T-cell (primary cell): ENCODE results near the gene THOP1. TPM values are rescaled to one million over a fixed set of nuclear protein-coding genes. Genes with fewer than 3 reads are reported as not detected.

Source experiments
- ATAC-seq, 4 experiments: fragments of 200-7000 bp in 3 of 4; fragments of 150-1000 bp in 1 of 4; cut with Tn5 transposase; replicated peaks in 1 of 4; 1 replicate in 3 of 4; 2 replicates in 1 of 4; pipeline ENCODE4 v1.10.0; 2021; ENCODE audit warnings: moderate library complexity in 3 of 4, mild to moderate bottlenecking in 2 of 4, moderate number of reproducible peaks in 1 of 4
- CTCF ChIA-PET, 2 donors: fragments of 300-600 bp; sonication (Branson Sonifier 250); formaldehyde crosslinking; loops; one replicate each; lab custom pipeline; 2022; ENCODE audit warnings: antibody characterized with exemption in 2 of 2; lab: Charles Lee
- POLR2A ChIA-PET, 2 donors: fragments of 300-600 bp; sonication (Branson Sonifier 250); formaldehyde crosslinking; loops; one replicate each; lab custom pipeline; 2022; ENCODE audit warnings: antibody characterized with exemption in 2 of 2; lab: Charles Lee
- DNase-seq, 35 experiments: peaks; one replicate each; pipeline versions ENCODE4 v3.0.0 to v3.0.0-alpha.2; 2013 to 2023
- H3K27ac ChIP-seq: one replicate; pipeline ENCODE4 v1.5.1; 2013; ENCODE audit warnings: low read length
- H3K27me3 ChIP-seq, 2 experiments: replicated peaks in 1 of 2; 1 replicate in 1 of 2; 2 replicates in 1 of 2; pipeline versions ENCODE4 v1.6.1 to v1.7.0; 2013; ENCODE audit warnings: low read length in 1 of 2, mixed read lengths in 1 of 2; ENCODE audit not compliant: control insufficient read depth in 2 of 2, insufficient read depth in 2 of 2; ENCODE audit errors: extremely low read depth in 1 of 2
- H3K36me3 ChIP-seq, 2 donors: 1 replicate in 1 of 2; 2 replicates in 1 of 2; pipeline versions ENCODE4 v1.6.1 to v1.7.0; 2013; ENCODE audit warnings: low read length in 1 of 2; ENCODE audit not compliant: control insufficient read depth in 2 of 2, insufficient read depth in 1 of 2; ENCODE audit errors: extremely low read depth in 1 of 2
- H3K4me1 ChIP-seq, 2 experiments: 1 replicate in 1 of 2; 2 replicates in 1 of 2; pipeline versions ENCODE4 v1.6.1 to v1.7.0; 2013; ENCODE audit warnings: low read length in 2 of 2, mixed read lengths in 1 of 2; ENCODE audit not compliant: insufficient read depth in 2 of 2, control insufficient read depth in 1 of 2; ENCODE audit errors: extremely low read depth in 1 of 2
- H3K4me3 ChIP-seq, 2 donors: 1 replicate in 1 of 2; 2 replicates in 1 of 2; pipeline versions ENCODE4 v1.5.1 to v1.7.0; 2013; ENCODE audit warnings: mild to moderate bottlenecking in 2 of 2, low read length in 1 of 2, moderate library complexity in 1 of 2; ENCODE audit not compliant: control insufficient read depth in 1 of 2; ENCODE audit errors: extremely low read depth in 1 of 2
- H3K9me3 ChIP-seq: 2 replicates; pipeline ENCODE4 v1.7.0; 2013
- H3K27ac Mint-ChIP-seq, 2 donors: one replicate each; pipeline ENCODE4 v1.8.0; 2020 to 2021; ENCODE audit warnings: mild to moderate bottlenecking in 2 of 2, mixed read lengths in 2 of 2
- H3K27me3 Mint-ChIP-seq, 2 donors: one replicate each; pipeline ENCODE4 v1.8.0; 2021 to 2022; ENCODE audit warnings: mixed read lengths in 2 of 2
- H3K36me3 Mint-ChIP-seq: one replicate; pipeline ENCODE4 v1.8.0; 2021; ENCODE audit warnings: mixed read lengths
- H3K4me1 Mint-ChIP-seq, 3 donors: one replicate each; pipeline ENCODE4 v1.8.0; 2020 to 2022; ENCODE audit warnings: mixed read lengths in 3 of 3, mild to moderate bottlenecking in 1 of 3
- H3K4me3 Mint-ChIP-seq, 3 donors: one replicate each; pipeline ENCODE4 v1.8.0; 2020 to 2022; ENCODE audit warnings: mild to moderate bottlenecking in 3 of 3, mixed read lengths in 3 of 3, moderate library complexity in 3 of 3
- H3K9me3 Mint-ChIP-seq, 3 donors: one replicate each; pipeline ENCODE4 v1.8.0; 2020 to 2022; ENCODE audit warnings: mixed read lengths in 3 of 3
- whole genome bisulfite sequencing: methylation state at CpG from one replicate; pipeline ENCODE4 v1.1.5; 2013; ENCODE audit warnings: missing lambda C conversion rate; ENCODE audit not compliant: insufficient coverage; 5-methylcytosine and 5-hydroxymethylcytosine counted together
- total RNA-seq, 35 experiments: library from RNA in 6 of 35; stranded (reverse) in 6 of 35; fragments of 120-200 nt in 1 of 35; gene quantifications; one replicate each; pipeline versions ENCODE4 v1.2.1 to v1.2.4 and lab custom pipeline; 2013 to 2026

Gene THOP1
- total RNA-seq, 5 donors from 2014 or later (not counting 1 experiment from before 2014, with no cell fraction given) = 30.8 to 46.6 (median 41.9) TPM

DNA sequence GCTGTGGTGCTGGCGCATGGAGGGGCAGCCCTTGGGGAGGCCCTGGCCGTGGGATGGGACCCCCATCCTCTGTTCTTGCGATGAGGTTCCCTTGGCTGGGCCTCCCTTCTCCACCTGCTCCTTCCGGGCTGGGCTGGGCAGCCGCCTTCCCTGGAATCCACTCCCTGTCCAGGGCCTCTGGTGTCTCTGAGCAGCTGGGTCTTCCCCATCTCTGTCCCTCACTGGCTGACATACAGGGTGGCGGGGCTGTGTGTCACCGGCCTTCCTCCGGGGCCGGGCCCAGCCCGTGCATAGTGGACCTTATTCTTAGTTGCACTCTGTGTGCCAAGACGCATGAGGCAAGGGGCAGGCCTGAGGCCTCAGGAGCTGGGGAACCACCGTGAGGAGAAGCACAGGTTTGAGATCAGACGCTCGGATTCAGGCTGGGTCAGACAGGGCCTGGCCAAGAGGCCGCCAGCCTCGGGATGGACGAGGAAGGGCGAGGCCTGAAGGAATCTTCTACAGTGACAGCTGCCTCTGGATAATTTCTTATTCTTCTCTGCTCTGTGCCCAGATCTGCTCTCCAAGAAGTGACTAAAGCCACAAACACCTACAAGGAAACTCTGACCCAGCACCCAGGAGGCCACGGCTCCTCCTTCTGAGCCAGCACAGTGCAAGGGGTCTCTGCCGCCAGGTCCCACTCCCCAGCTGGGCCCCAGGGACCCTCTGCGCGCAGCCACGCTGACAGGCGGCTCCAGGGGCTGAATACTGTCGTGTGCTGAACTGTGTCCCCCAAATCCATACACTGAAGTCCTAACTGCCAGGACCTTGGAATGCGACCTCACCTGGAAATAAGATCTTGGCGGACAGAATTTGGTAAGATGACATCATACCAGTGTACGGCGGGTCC lies 13.3 kb upstream of the THOP1 start:
- Mint-ChIP-seq H3K36me3 (peaks cover 5% of the 10 kb centered on the region), H3K27ac (no peak overlapping the region), H3K9me3 (no peaks in the 10 kb centered on the region), H3K27me3 (no peaks in the 10 kb centered on the region), H3K4me1 (peaks cover 27 to 36% (median 34%) of the 10 kb centered on the region in 3 donors), H3K4me3 (peak overlapping the region in 1 of 3 donors; percentile 32)
- no peak for ATAC-seq
- H3K4me3 ChIP-seq = no peak overlapping the region
- DNase-seq = no peak
- ChIA-PET CTCF (interaction anchor here in 1 of 2 donors (0.5 kb wide), 1 partner anchor 682 kb away, joined by 3 read pairs; no protein-coding TSS in a partner anchor), POLR2A (no interaction called here)
- no peak overlapping the region for H3K27ac ChIP-seq
- H3K27me3 ChIP-seq = no peaks in the 10 kb centered on the region
- H3K4me1 ChIP-seq = peaks cover 6 to 31% of the 10 kb centered on the region in 2 experiments
- peaks cover 15 to 21% of the 10 kb centered on the region in 2 donors for H3K36me3 ChIP-seq
- H3K9me3 ChIP-seq = no peaks in the 10 kb centered on the region
- WGBS = 94% methylated on average over 15 of the region's 29 CpGs

DNA sequence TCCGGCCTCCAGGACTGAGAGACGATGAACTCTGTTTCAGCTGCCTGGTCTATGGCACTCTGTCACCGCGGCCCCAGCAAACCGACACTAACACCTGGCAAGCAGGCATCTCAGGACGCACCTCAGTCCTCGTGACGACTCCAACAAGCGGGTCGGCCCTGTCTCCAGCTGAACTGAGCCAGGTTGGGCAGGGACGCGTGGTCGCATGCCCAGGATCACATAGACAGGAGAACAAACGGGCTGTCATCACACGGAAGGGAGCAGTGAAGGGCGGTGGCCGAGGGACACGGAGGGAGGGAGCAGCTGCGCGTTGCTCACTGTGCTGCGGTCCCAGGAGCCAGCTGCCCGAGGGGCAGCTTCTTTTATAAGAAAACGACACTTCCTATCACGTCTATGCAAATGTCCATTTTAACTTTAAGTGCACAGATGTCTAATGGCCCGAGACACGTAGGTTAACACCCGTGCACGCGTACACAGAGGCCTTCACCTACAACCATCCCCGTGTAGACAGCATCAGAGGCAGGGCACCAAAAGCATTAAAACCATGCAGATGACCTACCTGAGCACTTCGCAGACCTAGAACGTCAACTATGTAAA lies 11.1 kb upstream of the THOP1 start:
- CTCF ChIA-PET = no interaction called here
- ATAC-seq = no peak

DNA sequence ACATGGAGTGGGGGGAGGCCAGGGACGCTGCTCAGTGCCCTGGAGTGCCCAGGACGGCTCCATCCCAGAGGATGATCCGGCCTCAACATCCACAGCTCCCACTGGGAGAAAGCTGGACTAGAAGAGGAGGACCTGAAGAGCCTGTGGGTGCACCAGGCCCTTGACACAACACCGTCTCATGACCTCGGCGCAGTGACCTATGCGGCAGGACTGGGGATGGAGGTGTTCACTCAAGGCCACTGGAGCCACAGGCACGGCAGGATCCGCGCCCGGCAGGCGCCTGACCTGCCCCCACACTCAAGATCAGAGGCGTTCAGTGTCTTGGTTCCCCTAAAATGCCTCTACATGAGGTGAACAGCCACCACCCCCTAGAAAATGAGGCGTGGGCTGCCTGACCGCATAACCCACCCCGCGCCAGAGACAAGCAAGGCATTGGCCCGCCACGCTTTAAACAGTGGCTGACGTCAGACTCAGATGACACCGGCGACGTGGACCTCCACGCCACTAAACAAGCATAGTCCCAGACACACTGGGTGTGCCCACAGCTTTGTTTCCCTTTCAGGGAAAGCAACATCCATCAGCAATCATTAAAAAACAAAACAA lies 10.2 kb upstream of the THOP1 start:
- Mint-ChIP-seq H3K36me3 (peaks cover 5% of the 10 kb centered on the region), H3K4me1 (peaks cover 41 to 44% (median 43%) of the 10 kb centered on the region in 3 donors), H3K27ac (peak overlapping the region; percentile 96 to 97), H3K9me3 (no peaks in the 10 kb centered on the region), H3K27me3 (no peaks in the 10 kb centered on the region), H3K4me3 (peak overlapping the region; percentile 79 to 86 (median 81))
- WGBS = 82% methylated on average over 21 of the region's 24 CpGs
- POLR2A ChIA-PET = interaction anchor here in 1 of 2 donors (1.0 kb wide), 1 partner anchor 30 kb away, joined by 15 read pairs; no protein-coding TSS in a partner anchor
- Histone ChIP-seq H3K27me3 (no peaks in the 10 kb centered on the region), H3K36me3 (peaks cover 7% of the 10 kb centered on the region in 2 donors), H3K9me3 (no peaks in the 10 kb centered on the region), H3K4me1 (peaks cover 6 to 29% of the 10 kb centered on the region in 2 experiments), H3K4me3 (no peak overlapping the region), H3K27ac (peak overlapping the region; percentile 80)
- peak in 1 of 4 experiments; percentile 45 for ATAC-seq
- DNase-seq = peak in 2 of 35 experiments; percentile 11 to 22
- CTCF ChIA-PET = interaction anchor here in 1 of 2 donors (1.0 to 1.3 kb wide), 2 partner anchors 66 to 127 kb away, joined by 3 to 4 read pairs; partner anchors contain the start of gene ZNF555

More for the DNA sequence above, 11.1 kb upstream of the THOP1 start:
- Histone ChIP-seq H3K36me3 (peaks cover 6 to 9% of the 10 kb centered on the region in 2 donors), H3K4me3 (no peak overlapping the region), H3K4me1 (peaks cover 6 to 31% of the 10 kb centered on the region in 2 experiments), H3K27me3 (no peaks in the 10 kb centered on the region), H3K27ac (no peak overlapping the region), H3K9me3 (no peaks in the 10 kb centered on the region)
- H3K27ac Mint-ChIP-seq = peak overlapping the region in 1 of 2 donors; percentile 8
- H3K9me3 Mint-ChIP-seq = no peaks in the 10 kb centered on the region
- no peaks in the 10 kb centered on the region for H3K27me3 Mint-ChIP-seq
- POLR2A ChIA-PET = no interaction called here
- H3K4me1 Mint-ChIP-seq = peaks cover 39 to 42% (median 41%) of the 10 kb centered on the region in 3 donors
- peaks cover 5% of the 10 kb centered on the region for H3K36me3 Mint-ChIP-seq
- no peak for DNase-seq
- WGBS = 92% methylated on average over 28 of the region's 32 CpGs
- H3K4me3 Mint-ChIP-seq = no peak overlapping the region

DNA sequence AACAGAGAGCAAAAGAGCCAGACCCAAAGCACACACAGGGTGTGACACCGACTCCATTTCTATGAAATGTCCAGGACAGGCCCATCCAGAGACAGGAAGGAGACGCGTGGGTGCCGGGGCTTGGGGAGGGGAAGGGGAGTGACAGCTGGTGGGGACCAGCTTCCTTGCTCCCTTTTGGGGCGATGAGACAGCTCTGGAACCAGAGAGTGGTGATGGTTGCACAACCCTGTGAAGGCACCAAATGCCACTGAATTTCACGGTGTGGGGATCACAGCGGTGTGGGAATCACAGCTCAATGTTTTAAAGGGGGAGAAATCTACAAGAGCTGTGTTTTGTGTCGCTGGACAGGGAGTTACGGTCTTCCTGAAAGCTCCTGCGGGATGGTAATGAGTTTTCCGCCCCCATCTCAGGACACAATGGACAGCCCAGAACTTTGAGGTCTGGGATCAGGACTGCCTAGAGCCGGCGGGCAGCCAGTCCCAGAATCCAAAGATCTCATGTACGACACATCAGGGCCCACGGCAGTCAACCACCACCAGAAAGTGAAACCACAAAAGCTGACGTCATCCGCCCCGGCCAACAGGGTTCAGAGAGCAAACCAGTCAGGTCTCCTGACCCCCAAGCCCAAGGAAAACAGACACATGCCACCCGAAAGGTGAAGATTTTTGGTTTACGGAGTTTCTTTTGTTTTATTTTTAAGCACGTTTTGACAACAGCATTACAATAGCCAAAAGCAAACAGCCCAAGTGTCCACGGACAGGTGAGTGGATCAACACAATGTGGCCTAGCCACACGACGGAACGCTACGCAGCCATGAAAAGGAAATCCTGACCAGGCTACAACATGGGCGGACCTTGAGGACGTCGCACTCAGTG lies 9.5 kb upstream of the THOP1 start:
- H3K4me1 ChIP-seq = peaks cover 6 to 32% of the 10 kb centered on the region in 2 experiments
- POLR2A ChIA-PET = interaction anchor here in 1 of 2 donors (1.0 kb wide), 1 partner anchor 31 kb away, joined by 15 read pairs; no protein-coding TSS in a partner anchor
- Mint-ChIP-seq H3K27me3 (no peaks in the 10 kb centered on the region), H3K4me3 (peak overlapping the region; percentile 79 to 86 (median 81)), H3K27ac (peak overlapping the region; percentile 96 to 97), H3K9me3 (no peaks in the 10 kb centered on the region), H3K4me1 (peaks cover 48 to 51% (median 50%) of the 10 kb centered on the region in 3 donors), H3K36me3 (peaks cover 5% of the 10 kb centered on the region)
- no peaks in the 10 kb centered on the region for H3K27me3 ChIP-seq
- peak overlapping the region; percentile 80 for H3K27ac ChIP-seq
- H3K4me3 ChIP-seq = peak overlapping the region; percentile 25 to 40
- no peaks in the 10 kb centered on the region for H3K9me3 ChIP-seq
- CTCF ChIA-PET = interaction anchor here in 1 of 2 donors (0.7 to 1.3 kb wide), 3 partner anchors 65 to 127 kb away, joined by 3 to 4 read pairs (median 3); partner anchors contain the start of genes ZNF555 and ZNF57
- 39% methylated on average over 21 of the region's 29 CpGs for WGBS
- ATAC-seq = peak; percentile 59 to 83 (median 76)
- peaks cover 2 to 4% of the 10 kb centered on the region in 2 donors for H3K36me3 ChIP-seq
- DNase-seq = peak; percentile 11 to 79 (median 56)

- H3K4me3 Mint-ChIP-seq = no peak overlapping the region
- no peak overlapping the region for H3K27ac Mint-ChIP-seq
- peaks cover 0 to 4% of the 10 kb centered on the region in 2 experiments for H3K27me3 ChIP-seq
- no peak for ATAC-seq
- H3K4me3 ChIP-seq = no peak overlapping the region
- H3K27me3 Mint-ChIP-seq = no peaks in the 10 kb centered on the region
- peaks cover 13 to 48% of the 10 kb centered on the region in 2 experiments for H3K4me1 ChIP-seq
- no peaks in the 10 kb centered on the region for H3K9me3 Mint-ChIP-seq
- H3K36me3 ChIP-seq = peaks cover 2% of the 10 kb centered on the region in 2 donors
- H3K27ac ChIP-seq = no peak overlapping the region
- peaks cover 60 to 67% (median 63%) of the 10 kb centered on the region in 3 donors for H3K4me1 Mint-ChIP-seq
- H3K36me3 Mint-ChIP-seq = peaks cover 5% of the 10 kb centered on the region
- ChIA-PET POLR2A (no interaction called here), CTCF (interaction anchor here in 1 of 2 donors (0.6 kb wide), 1 partner anchor 301 kb away, joined by 4 read pairs; no protein-coding TSS in a partner anchor)
- no peaks in the 10 kb centered on the region for H3K9me3 ChIP-seq
- WGBS = 90% methylated on average over 9 of the region's 19 CpGs
- DNase-seq = no peak
Observed at GRCh38 chr19:2777952-2778683, 7.2 kb upstream of the THOP1 start.
